ENCODE measurements around the gene DPP4. TPM values are rescaled to one million over a fixed set of nuclear protein-coding genes. Genes with fewer than 3 reads are reported as not detected.
"Not testable (repeated sequence)": the region's sequence is repeated elsewhere in the genome, so short reads cannot be mapped to it uniquely, and the experiment has no call there.

Gene DPP4
- polyA plus RNA-seq, 1 donor (not counting 4 experiments of a cell fraction or from before 2014, with no cell fraction given), result 1.1 TPM

GRCh38 chr2:161954103-161954502 lies 119.9 kb downstream of the DPP4 start:
- Histone ChIP-seq H2AFZ (ENCODE audit: control insufficient read depth, low read length) (no peak overlapping the region), H3K9me3 (ENCODE audit: control insufficient read depth, low read depth, low read length) (no peaks in the 10 kb centered on the region), H3K36me3 (ENCODE audit: control insufficient read depth in 2 of 2, extremely low read depth in 1 of 2, insufficient read depth in 2 of 2, low read length in 2 of 2) (no peaks in the 10 kb centered on the region), H3K4me1 (ENCODE audit: control insufficient read depth, extremely low read depth, insufficient read depth, low read length) (no peaks in the 10 kb centered on the region), H3K9me1 (ENCODE audit: control insufficient read depth, extremely low read depth, insufficient read depth, low read length) (no peaks in the 10 kb centered on the region), H3K4me3 (ENCODE audit: control insufficient read depth in 2 of 3, extremely low read depth in 1 of 3, insufficient read depth in 2 of 3, low read depth in 1 of 3, low read length in 3 of 3) (no peak overlapping the region), H3K9ac (ENCODE audit: control insufficient read depth, extremely low read depth, insufficient read depth, low read length) (no peak overlapping the region), H3K27ac (ENCODE audit: control insufficient read depth, insufficient read depth, low read length) (no peak overlapping the region), H4K20me1 (ENCODE audit: control insufficient read depth, extremely low read depth, insufficient read depth, low read length) (no peaks in the 10 kb centered on the region), H3K79me2 (ENCODE audit: control insufficient read depth, insufficient read depth, low read length) (no peaks in the 10 kb centered on the region), H3K27me3 (ENCODE audit: control insufficient read depth, extremely low read depth, insufficient read depth, low read length) (no peaks in the 10 kb centered on the region), H3K4me2 (ENCODE audit: control insufficient read depth, extremely low read depth, insufficient read depth, low read depth, low read length) (no peak overlapping the region)
- no peak for DNase-seq (ENCODE audit: low read depth, low spot score)
- TF ChIP-seq CTCF (optimal IDR thresholded peaks at IDR 0.05 in 1 of 3, IDR thresholded peaks at IDR 0.05 in 1 of 3, conservative IDR thresholded peaks at IDR 0.05 in 1 of 3; ENCODE audit: extremely low read depth in 1 of 3, insufficient read depth in 2 of 3, low read length in 3 of 3), result no peak
- TF ChIP-seq EZH2 (IDR thresholded peaks at IDR 0.05; ENCODE audit: low read length), result no peak
- dilution Hi-C loops (cut with MboI; ENCODE audit: extremely low pct_ligation_motif_present, low sequenced_read_pairs), result no loop called here
- no peak for FAIRE-seq

GRCh38 chr2:161953367-161953766 lies 120.6 kb downstream of the DPP4 start:
- H3K79me2 ChIP-seq (ENCODE audit: control insufficient read depth, insufficient read depth, low read length); H3K9ac ChIP-seq (ENCODE audit: control insufficient read depth, extremely low read depth, insufficient read depth, low read length); H3K4me1 ChIP-seq (ENCODE audit: control insufficient read depth, extremely low read depth, insufficient read depth, low read length); DNase-seq (ENCODE audit: low read depth, low spot score); H3K27me3 ChIP-seq (ENCODE audit: control insufficient read depth, extremely low read depth, insufficient read depth, low read length); dilution Hi-C loops (cut with MboI; ENCODE audit: extremely low pct_ligation_motif_present, low sequenced_read_pairs); H3K4me3 ChIP-seq (ENCODE audit: control insufficient read depth in 2 of 3, extremely low read depth in 1 of 3, insufficient read depth in 2 of 3, low read depth in 1 of 3, low read length in 3 of 3); H3K36me3 ChIP-seq (ENCODE audit: control insufficient read depth in 2 of 2, extremely low read depth in 1 of 2, insufficient read depth in 2 of 2, low read length in 2 of 2); H3K9me3 ChIP-seq (ENCODE audit: control insufficient read depth, low read depth, low read length); H4K20me1 ChIP-seq (ENCODE audit: control insufficient read depth, extremely low read depth, insufficient read depth, low read length); H3K4me2 ChIP-seq (ENCODE audit: control insufficient read depth, extremely low read depth, insufficient read depth, low read depth, low read length); H3K9me1 ChIP-seq (ENCODE audit: control insufficient read depth, extremely low read depth, insufficient read depth, low read length); H3K27ac ChIP-seq (ENCODE audit: control insufficient read depth, insufficient read depth, low read length); FAIRE-seq; H2AFZ ChIP-seq (ENCODE audit: control insufficient read depth, low read length): not testable (repeated sequence)

GRCh38 chr2:161952783-161953191 lies 121.2 kb downstream of the DPP4 start:
- no peak for TF ChIP-seq CTCF (optimal IDR thresholded peaks at IDR 0.05 in 1 of 3, IDR thresholded peaks at IDR 0.05 in 1 of 3, conservative IDR thresholded peaks at IDR 0.05 in 1 of 3; ENCODE audit: extremely low read depth in 1 of 3, insufficient read depth in 2 of 3, low read length in 3 of 3)
- TF ChIP-seq EZH2 (IDR thresholded peaks at IDR 0.05; ENCODE audit: low read length), result no peak
- Histone ChIP-seq H3K27me3 (ENCODE audit: control insufficient read depth, extremely low read depth, insufficient read depth, low read length) (no peaks in the 10 kb centered on the region), H3K4me3 (ENCODE audit: control insufficient read depth in 2 of 3, extremely low read depth in 1 of 3, insufficient read depth in 2 of 3, low read depth in 1 of 3, low read length in 3 of 3) (no peak overlapping the region), H3K4me1 (ENCODE audit: control insufficient read depth, extremely low read depth, insufficient read depth, low read length) (no peaks in the 10 kb centered on the region), H2AFZ (ENCODE audit: control insufficient read depth, low read length) (no peak overlapping the region), H3K9ac (ENCODE audit: control insufficient read depth, extremely low read depth, insufficient read depth, low read length) (no peak overlapping the region), H3K36me3 (ENCODE audit: control insufficient read depth in 2 of 2, extremely low read depth in 1 of 2, insufficient read depth in 2 of 2, low read length in 2 of 2) (no peaks in the 10 kb centered on the region), H4K20me1 (ENCODE audit: control insufficient read depth, extremely low read depth, insufficient read depth, low read length) (no peaks in the 10 kb centered on the region), H3K4me2 (ENCODE audit: control insufficient read depth, extremely low read depth, insufficient read depth, low read depth, low read length) (no peak overlapping the region), H3K9me1 (ENCODE audit: control insufficient read depth, extremely low read depth, insufficient read depth, low read length) (no peaks in the 10 kb centered on the region), H3K27ac (ENCODE audit: control insufficient read depth, insufficient read depth, low read length) (no peak overlapping the region), H3K79me2 (ENCODE audit: control insufficient read depth, insufficient read depth, low read length) (no peaks in the 10 kb centered on the region), H3K9me3 (ENCODE audit: control insufficient read depth, low read depth, low read length) (no peaks in the 10 kb centered on the region)
- dilution Hi-C loops (cut with MboI; ENCODE audit: extremely low pct_ligation_motif_present, low sequenced_read_pairs), result no loop called here
- FAIRE-seq (no peak), DNase-seq (ENCODE audit: low read depth, low spot score) (no peak)

All from keratinocyte (primary cell).